HepG2 (cell line): Measurements from ENCODE around the gene MAP3K2. TPM values are rescaled to one million over a fixed set of nuclear protein-coding genes. Genes with fewer than 3 reads are reported as not detected.

ENCODE experiments used
- AHR ChIP-seq: IDR thresholded peaks from 2 replicates; pipeline ENCODE4 v1.6.1; 2018; ENCODE audit warnings: missing genetic modification reagents, missing compliant biosample characterization
- ARID3A ChIP-seq: IDR thresholded peaks from 2 replicates; pipeline ENCODE4 v1.6.1; 2012; ENCODE audit warnings: low read depth, low read length, improper control_type of control experiment
- ARNTL ChIP-seq: sonication (generic); formaldehyde crosslinking; IDR thresholded peaks from 2 replicates; pipeline ENCODE4 v1.4.0; 2020; ENCODE audit warnings: mild to moderate bottlenecking, missing genetic modification reagents
- ATF5 ChIP-seq: sonication (generic); formaldehyde crosslinking; IDR thresholded peaks from 2 replicates; pipeline ENCODE4 v1.4.0; 2020; ENCODE audit warnings: mild to moderate bottlenecking, low read depth, missing genetic modification reagents
- CBX5 ChIP-seq: sonication (generic); formaldehyde crosslinking; IDR thresholded peaks from 2 replicates; pipeline ENCODE4 v1.4.0; 2020; ENCODE audit warnings: missing genetic modification reagents, borderline replicate concordance
- DR1 ChIP-seq: sonication (generic); formaldehyde crosslinking; IDR thresholded peaks from 2 replicates; pipeline ENCODE4 v1.8.0; 2021; ENCODE audit warnings: mild to moderate bottlenecking, missing genetic modification reagents, inconsistent platforms
- HIVEP1 ChIP-seq: sonication (generic); formaldehyde crosslinking; IDR thresholded peaks from 2 replicates; pipeline ENCODE4 v1.4.0; 2020; ENCODE audit warnings: mild to moderate bottlenecking, missing genetic modification reagents
- HOXA7 ChIP-seq: sonication (generic); formaldehyde crosslinking; IDR thresholded peaks from 2 replicates; pipeline ENCODE4 v1.8.1; 2022; ENCODE audit warnings: mild to moderate bottlenecking, missing genetic modification reagents, moderate library complexity
- JUND ChIP-seq: sonication (generic); formaldehyde crosslinking; IDR thresholded peaks from 2 replicates; pipeline ENCODE4 v1.8.0; 2022; ENCODE audit warnings: mild to moderate bottlenecking, missing genetic modification reagents
- MED8 ChIP-seq: sonication (generic); formaldehyde crosslinking; IDR thresholded peaks from 2 replicates; pipeline ENCODE4 v1.8.1; 2023; ENCODE audit warnings: mild to moderate bottlenecking, missing genetic modification reagents; ENCODE audit not compliant: insufficient replicate concordance
- NR1H2 ChIP-seq: sonication (generic); formaldehyde crosslinking; IDR thresholded peaks from 2 replicates; pipeline ENCODE4 v1.8.1; 2022; ENCODE audit warnings: low read depth, missing genetic modification reagents, borderline replicate concordance
- NR2C2 ChIP-seq: sonication (generic); formaldehyde crosslinking; IDR thresholded peaks from 2 replicates; pipeline ENCODE4 v1.4.0; 2020; ENCODE audit warnings: missing genetic modification reagents, mild to moderate bottlenecking, moderate library complexity, borderline replicate concordance
- RBM22 ChIP-seq: fragments of 200-400 bp; formaldehyde crosslinking; optimal IDR thresholded peaks from 2 replicates; pipeline ENCODE3; 2017; ENCODE audit warnings: mild to moderate bottlenecking, low read length, moderate library complexity
- SOX6 ChIP-seq, 2 experiments: fragments of 450-650 bp in 1 of 2; sonication (generic) in 1 of 2; formaldehyde crosslinking in 1 of 2; IDR thresholded peaks; 2 replicates each; pipeline versions ENCODE4 v1.4.0 to v1.6.1; 2017 to 2020; ENCODE audit warnings: antibody characterized with exemption in 1 of 2, mild to moderate bottlenecking in 1 of 2, missing genetic modification reagents in 1 of 2
- TCF12 ChIP-seq, 2 experiments: fragments of 450-650 bp in 1 of 2; sonication (generic) in 1 of 2; formaldehyde crosslinking in 1 of 2; IDR thresholded peaks; 2 replicates each; pipeline versions ENCODE4 v1.6.1 to v1.8.0; 2017 to 2022; ENCODE audit warnings: antibody characterized with exemption in 1 of 2, mild to moderate bottlenecking in 1 of 2, missing genetic modification reagents in 1 of 2, moderate library complexity in 1 of 2
- TRIM24 ChIP-seq: sonication (generic); formaldehyde crosslinking; IDR thresholded peaks from 2 replicates; pipeline ENCODE4 v1.8.0; 2022; ENCODE audit warnings: mild to moderate bottlenecking, missing genetic modification reagents
- WIZ ChIP-seq: sonication (generic); formaldehyde crosslinking; IDR thresholded peaks from 2 replicates; pipeline ENCODE4 v1.5.1; 2020; ENCODE audit warnings: mild to moderate bottlenecking, missing genetic modification reagents
- ZNF280B ChIP-seq: sonication (generic); formaldehyde crosslinking; IDR thresholded peaks from 2 replicates; pipeline ENCODE4 v1.5.0; 2020; ENCODE audit warnings: missing genetic modification reagents, mild to moderate bottlenecking, borderline replicate concordance
- ZNF3 ChIP-seq: IDR thresholded peaks from 2 replicates; pipeline ENCODE4 v1.7.0; 2017; ENCODE audit warnings: inconsistent platforms
- ZNF317 ChIP-seq: sonication (generic); formaldehyde crosslinking; IDR thresholded peaks from 2 replicates; pipeline ENCODE4 v1.5.0; 2020; ENCODE audit warnings: mild to moderate bottlenecking, missing genetic modification reagents
- ZNF501 ChIP-seq: sonication (generic); formaldehyde crosslinking; IDR thresholded peaks from 2 replicates; pipeline ENCODE4 v1.5.1; 2020; ENCODE audit warnings: mild to moderate bottlenecking, moderate library complexity, missing genetic modification reagents
- ZNF552 ChIP-seq: sonication (generic); formaldehyde crosslinking; IDR thresholded peaks from 2 replicates; pipeline ENCODE4 v1.9.0; 2022; ENCODE audit warnings: missing genetic modification reagents, mild to moderate bottlenecking, borderline replicate concordance
- ZNF674 ChIP-seq: sonication (generic); formaldehyde crosslinking; IDR thresholded peaks from 2 replicates; pipeline ENCODE4 v1.5.0; 2020; ENCODE audit warnings: low read depth, mild to moderate bottlenecking, missing genetic modification reagents
- ZNF768 ChIP-seq: sonication (generic); formaldehyde crosslinking; IDR thresholded peaks from 2 replicates; pipeline ENCODE4 v1.4.0; 2020; ENCODE audit warnings: missing genetic modification reagents
- ZSCAN30 ChIP-seq: sonication (generic); formaldehyde crosslinking; IDR thresholded peaks from 2 replicates; pipeline ENCODE4 v1.5.0; 2020; ENCODE audit warnings: mild to moderate bottlenecking, missing genetic modification reagents
- polyA plus RNA-seq, 8 experiments: library from polyadenylated mRNA; depleted of rRNA in 3 of 8; stranded (reverse) in 7 of 8; unstranded in 1 of 8; fragments of >200 nt; fragmentation: Illumina TruSeq in 4 of 8; extraction: Trizol in 4 of 8; gene quantifications; 2 replicates each; pipeline versions ENCODE4 v1.2.1 to v1.2.3, GENCODE V29; 2011 to 2016; ENCODE audit warnings: low read depth in 4 of 8, missing spikeins in 1 of 8, mixed read lengths in 1 of 8; ENCODE audit not compliant: insufficient read depth in 1 of 8
- total RNA-seq, 5 experiments: library from RNA; depleted of rRNA; stranded (reverse); fragments of >200 nt; fragmentation: Illumina TruSeq; extraction: Trizol; gene quantifications; 2 replicates each; pipeline ENCODE4 v1.2.3, GENCODE V29; 2016; ENCODE audit warnings: low read depth in 1 of 5
- TF ChIP-seq, protein P1 (sequence below): IDR thresholded peaks from 2 replicates; pipeline ENCODE4 v1.6.1; 2016; ENCODE audit warnings: missing compliant biosample characterization, missing genetic modification reagents, borderline replicate concordance

MAP3K2 gene
- total and polyA plus RNA-seq, 2 of the 13 experiments (the other 11 are each of a cell fraction or from before 2014, with no cell fraction given): 12.2 to 37.2 TPM

DNA sequence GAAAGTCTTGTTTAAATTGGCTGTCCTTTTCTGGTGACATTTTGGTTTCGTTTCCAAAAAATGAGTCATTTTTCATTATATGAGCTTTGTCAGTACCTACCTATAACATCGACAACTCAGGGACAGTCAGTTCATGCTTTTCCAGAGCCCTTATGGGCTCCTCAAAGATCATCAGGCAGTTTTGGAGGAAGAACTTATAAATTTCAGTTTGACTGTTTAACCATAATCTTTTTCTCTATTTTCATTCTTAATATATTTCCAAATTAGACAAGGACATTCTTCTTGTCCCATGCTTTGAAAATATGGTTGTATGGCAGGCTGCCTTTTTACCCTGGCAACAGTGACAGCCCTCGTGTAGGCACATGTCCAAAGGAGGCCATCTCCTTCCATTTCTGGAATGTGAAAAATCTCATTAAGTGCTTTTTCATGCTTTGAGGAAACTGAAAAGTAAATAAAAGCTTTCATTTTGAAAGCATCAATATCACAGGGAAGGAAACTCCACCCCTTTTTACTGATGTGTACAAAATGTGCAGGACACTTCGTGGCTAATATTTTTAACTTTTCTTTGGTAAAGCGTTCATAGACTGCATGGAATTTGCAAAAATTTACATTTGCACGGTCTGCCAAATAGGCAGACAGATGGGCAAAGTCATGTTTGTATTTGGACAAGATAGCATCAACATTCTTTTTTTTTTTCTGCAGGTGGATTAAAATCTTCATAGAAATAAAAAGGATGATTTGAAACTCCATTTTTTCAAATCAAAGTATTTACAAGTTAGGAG, 23.3 kb upstream of the MAP3K2 start (continued):
- TF ChIP-seq HOXA7 (no peak), ZNF280B (no peak), ZNF552 (CRISPR knock-in tag) (no peak), ZNF768 (CRISPR knock-in tag) (no peak), WIZ (CRISPR knock-in tag) (0 out of 2 replicates have a peak, but pooled peaks have one; percentile 18), NR1H2 (CRISPR knock-in tag) (no peak), RBM22 (no peak), ARNTL (CRISPR knock-in tag) (no peak), ZNF317 (CRISPR knock-in tag) (no peak), HIVEP1 (CRISPR knock-in tag) (no peak), ARID3A (no peak), TCF12 (IDR thresholded peaks at IDR 0.05) (no peak), TCF12 (CRISPR knock-in tag; IDR thresholded peaks at IDR 0.05) (no peak), ZNF501 (CRISPR knock-in tag) (no peak), TRIM24 (CRISPR knock-in tag) (no peak), SOX6 (IDR thresholded peaks at IDR 0.05) (no peak), SOX6 (CRISPR knock-in tag; IDR thresholded peaks at IDR 0.05) (0 out of 2 replicates have a peak, but pooled peaks have one; percentile 4), ZNF674 (no peak), ATF5 (CRISPR knock-in tag) (no peak), JUND (CRISPR knock-in tag) (no peak), CBX5 (CRISPR knock-in tag) (no peak), AHR (CRISPR knock-in tag) (no peak), ZSCAN30 (CRISPR knock-in tag) (no peak), MED8 (CRISPR knock-in tag) (no peak), DR1 (CRISPR knock-in tag) (no peak), ZNF3 (no peak), NR2C2 (CRISPR knock-in tag) (no peak)
- TF ChIP-seq, protein P1, sequence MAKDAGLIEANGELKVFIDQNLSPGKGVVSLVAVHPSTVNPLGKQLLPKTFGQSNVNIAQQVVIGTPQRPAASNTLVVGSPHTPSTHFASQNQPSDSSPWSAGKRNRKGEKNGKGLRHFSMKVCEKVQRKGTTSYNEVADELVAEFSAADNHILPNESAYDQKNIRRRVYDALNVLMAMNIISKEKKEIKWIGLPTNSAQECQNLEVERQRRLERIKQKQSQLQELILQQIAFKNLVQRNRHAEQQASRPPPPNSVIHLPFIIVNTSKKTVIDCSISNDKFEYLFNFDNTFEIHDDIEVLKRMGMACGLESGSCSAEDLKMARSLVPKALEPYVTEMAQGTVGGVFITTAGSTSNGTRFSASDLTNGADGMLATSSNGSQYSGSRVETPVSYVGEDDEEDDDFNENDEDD: peak; percentile 54; the same call in 1 of the 2 replicates
